SK-N-SH (cell line): ENCODE data around the gene ZNF385A.

ENCODE experiments used
- EP300 ChIP-seq, 2 experiments: IDR thresholded peaks; 2 replicates each; pipeline versions ENCODE4 v1.4.0 to v1.6.1; 2012; ENCODE audit warnings: borderline replicate concordance in 1 of 2, low read depth in 1 of 2, low read length in 1 of 2
- JUND ChIP-seq: IDR thresholded peaks from 2 replicates; pipeline ENCODE4 v1.4.0; 2012
- MXI1 ChIP-seq: IDR thresholded peaks from 2 replicates; pipeline ENCODE4 v1.6.1; 2012; ENCODE audit warnings: mild to moderate bottlenecking, low read depth, low read length, improper control_type of control experiment
- POLR2AphosphoS5 ChIP-seq: IDR thresholded peaks from 2 replicates; pipeline ENCODE4 v1.6.1; 2012; ENCODE audit warnings: low read depth, low read length
- RAD21 ChIP-seq: IDR thresholded peaks from 2 replicates; pipeline ENCODE4 v1.6.1; 2012; ENCODE audit warnings: mild to moderate bottlenecking, low read length
- RCOR1 ChIP-seq: fragments of 150-350 bp; IDR thresholded peaks from 2 replicates; pipeline ENCODE4 v1.6.1; 2017; ENCODE audit warnings: antibody characterized with exemption, low read length
- TAF1 ChIP-seq: IDR thresholded peaks from 2 replicates; pipeline ENCODE4 v1.6.1; 2012; ENCODE audit warnings: low read depth, mild to moderate bottlenecking, low read length, moderate library complexity, borderline replicate concordance
- TEAD4 ChIP-seq: IDR thresholded peaks from 2 replicates; pipeline ENCODE4 v1.4.0; 2012; ENCODE audit warnings: mild to moderate bottlenecking, borderline replicate concordance; ENCODE audit not compliant: insufficient read depth
- YY1 ChIP-seq: IDR thresholded peaks from 2 replicates; pipeline ENCODE4 v1.4.0; 2012; ENCODE audit warnings: low read depth, mild to moderate bottlenecking
- TF ChIP-seq, protein P1 (sequence below): fragments of 200-600 bp; sonication (generic); IDR thresholded peaks from 2 replicates; pipeline ENCODE4 v1.6.1; 2017; ENCODE audit warnings: antibody characterized with exemption, mild to moderate bottlenecking, moderate library complexity
- TF ChIP-seq, protein P2 (sequence below): fragments of 150-350 bp; IDR thresholded peaks from 2 replicates; pipeline ENCODE4 v1.6.1; 2017; ENCODE audit warnings: antibody characterized with exemption, low read length, low read depth, borderline replicate concordance
- TF ChIP-seq, protein P3 (sequence below): IDR thresholded peaks from 2 replicates; pipeline ENCODE4 v1.4.0; 2012; ENCODE audit warnings: low read depth, borderline replicate concordance
- TF ChIP-seq, protein P4 (sequence below): IDR thresholded peaks from 2 replicates; pipeline ENCODE4 v1.6.1; 2012; ENCODE audit warnings: mild to moderate bottlenecking, low read depth, low read length, moderate library complexity
- TF ChIP-seq, protein P5 (sequence below): IDR thresholded peaks from 2 replicates; pipeline ENCODE4; 2012

DNA sequence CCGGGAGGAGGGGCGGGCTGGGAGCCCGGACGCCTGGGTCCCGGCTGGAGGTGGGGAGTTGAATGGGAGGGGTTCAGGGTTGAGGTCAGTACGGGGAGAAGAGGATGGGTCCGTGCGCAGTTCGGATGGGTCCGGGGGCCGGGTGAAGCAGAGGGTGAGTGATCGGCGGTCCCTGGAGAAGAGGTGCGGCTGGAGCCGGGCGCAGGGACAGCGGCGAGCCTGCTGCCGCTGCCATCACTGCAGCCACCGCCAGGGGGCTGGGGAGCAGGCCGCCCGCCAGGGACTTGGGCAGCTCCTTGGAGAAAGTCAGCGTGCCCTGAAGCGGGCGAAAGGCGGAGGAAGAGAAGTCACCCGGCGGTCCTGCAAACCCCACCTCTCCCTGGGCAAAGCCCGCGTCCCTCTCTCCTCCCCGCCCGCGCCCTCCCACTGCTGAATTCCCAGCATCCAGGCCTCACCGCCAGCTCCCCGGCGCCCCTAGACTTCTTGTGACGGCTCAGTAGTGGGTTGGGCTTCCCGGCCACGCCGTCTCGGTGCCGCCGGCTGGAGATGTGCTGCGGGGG is 14.3 kb downstream of the ZNF385A start:
- TF ChIP-seq, protein P1, sequence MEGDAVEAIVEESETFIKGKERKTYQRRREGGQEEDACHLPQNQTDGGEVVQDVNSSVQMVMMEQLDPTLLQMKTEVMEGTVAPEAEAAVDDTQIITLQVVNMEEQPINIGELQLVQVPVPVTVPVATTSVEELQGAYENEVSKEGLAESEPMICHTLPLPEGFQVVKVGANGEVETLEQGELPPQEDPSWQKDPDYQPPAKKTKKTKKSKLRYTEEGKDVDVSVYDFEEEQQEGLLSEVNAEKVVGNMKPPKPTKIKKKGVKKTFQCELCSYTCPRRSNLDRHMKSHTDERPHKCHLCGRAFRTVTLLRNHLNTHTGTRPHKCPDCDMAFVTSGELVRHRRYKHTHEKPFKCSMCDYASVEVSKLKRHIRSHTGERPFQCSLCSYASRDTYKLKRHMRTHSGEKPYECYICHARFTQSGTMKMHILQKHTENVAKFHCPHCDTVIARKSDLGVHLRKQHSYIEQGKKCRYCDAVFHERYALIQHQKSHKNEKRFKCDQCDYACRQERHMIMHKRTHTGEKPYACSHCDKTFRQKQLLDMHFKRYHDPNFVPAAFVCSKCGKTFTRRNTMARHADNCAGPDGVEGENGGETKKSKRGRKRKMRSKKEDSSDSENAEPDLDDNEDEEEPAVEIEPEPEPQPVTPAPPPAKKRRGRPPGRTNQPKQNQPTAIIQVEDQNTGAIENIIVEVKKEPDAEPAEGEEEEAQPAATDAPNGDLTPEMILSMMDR: peak; percentile 81
- no peak for TF ChIP-seq EP300 (IDR thresholded peaks at IDR 0.05; ENCODE audit: borderline replicate concordance in 1 of 2, low read depth in 1 of 2, low read length in 1 of 2)
- TF ChIP-seq JUND: no peak
- TF ChIP-seq TAF1: no peak
- no peak for TF ChIP-seq RCOR1
- TF ChIP-seq, protein P2, sequence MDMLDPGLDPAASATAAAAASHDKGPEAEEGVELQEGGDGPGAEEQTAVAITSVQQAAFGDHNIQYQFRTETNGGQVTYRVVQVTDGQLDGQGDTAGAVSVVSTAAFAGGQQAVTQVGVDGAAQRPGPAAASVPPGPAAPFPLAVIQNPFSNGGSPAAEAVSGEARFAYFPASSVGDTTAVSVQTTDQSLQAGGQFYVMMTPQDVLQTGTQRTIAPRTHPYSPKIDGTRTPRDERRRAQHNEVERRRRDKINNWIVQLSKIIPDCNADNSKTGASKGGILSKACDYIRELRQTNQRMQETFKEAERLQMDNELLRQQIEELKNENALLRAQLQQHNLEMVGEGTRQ: no peak
- no peak for TF ChIP-seq TEAD4
- TF ChIP-seq, protein P3, sequence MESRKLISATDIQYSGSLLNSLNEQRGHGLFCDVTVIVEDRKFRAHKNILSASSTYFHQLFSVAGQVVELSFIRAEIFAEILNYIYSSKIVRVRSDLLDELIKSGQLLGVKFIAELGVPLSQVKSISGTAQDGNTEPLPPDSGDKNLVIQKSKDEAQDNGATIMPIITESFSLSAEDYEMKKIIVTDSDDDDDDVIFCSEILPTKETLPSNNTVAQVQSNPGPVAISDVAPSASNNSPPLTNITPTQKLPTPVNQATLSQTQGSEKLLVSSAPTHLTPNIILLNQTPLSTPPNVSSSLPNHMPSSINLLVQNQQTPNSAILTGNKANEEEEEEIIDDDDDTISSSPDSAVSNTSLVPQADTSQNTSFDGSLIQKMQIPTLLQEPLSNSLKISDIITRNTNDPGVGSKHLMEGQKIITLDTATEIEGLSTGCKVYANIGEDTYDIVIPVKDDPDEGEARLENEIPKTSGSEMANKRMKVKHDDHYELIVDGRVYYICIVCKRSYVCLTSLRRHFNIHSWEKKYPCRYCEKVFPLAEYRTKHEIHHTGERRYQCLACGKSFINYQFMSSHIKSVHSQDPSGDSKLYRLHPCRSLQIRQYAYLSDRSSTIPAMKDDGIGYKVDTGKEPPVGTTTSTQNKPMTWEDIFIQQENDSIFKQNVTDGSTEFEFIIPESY: no peak
- TF ChIP-seq RAD21: peak; percentile 53
- TF ChIP-seq, protein P4, sequence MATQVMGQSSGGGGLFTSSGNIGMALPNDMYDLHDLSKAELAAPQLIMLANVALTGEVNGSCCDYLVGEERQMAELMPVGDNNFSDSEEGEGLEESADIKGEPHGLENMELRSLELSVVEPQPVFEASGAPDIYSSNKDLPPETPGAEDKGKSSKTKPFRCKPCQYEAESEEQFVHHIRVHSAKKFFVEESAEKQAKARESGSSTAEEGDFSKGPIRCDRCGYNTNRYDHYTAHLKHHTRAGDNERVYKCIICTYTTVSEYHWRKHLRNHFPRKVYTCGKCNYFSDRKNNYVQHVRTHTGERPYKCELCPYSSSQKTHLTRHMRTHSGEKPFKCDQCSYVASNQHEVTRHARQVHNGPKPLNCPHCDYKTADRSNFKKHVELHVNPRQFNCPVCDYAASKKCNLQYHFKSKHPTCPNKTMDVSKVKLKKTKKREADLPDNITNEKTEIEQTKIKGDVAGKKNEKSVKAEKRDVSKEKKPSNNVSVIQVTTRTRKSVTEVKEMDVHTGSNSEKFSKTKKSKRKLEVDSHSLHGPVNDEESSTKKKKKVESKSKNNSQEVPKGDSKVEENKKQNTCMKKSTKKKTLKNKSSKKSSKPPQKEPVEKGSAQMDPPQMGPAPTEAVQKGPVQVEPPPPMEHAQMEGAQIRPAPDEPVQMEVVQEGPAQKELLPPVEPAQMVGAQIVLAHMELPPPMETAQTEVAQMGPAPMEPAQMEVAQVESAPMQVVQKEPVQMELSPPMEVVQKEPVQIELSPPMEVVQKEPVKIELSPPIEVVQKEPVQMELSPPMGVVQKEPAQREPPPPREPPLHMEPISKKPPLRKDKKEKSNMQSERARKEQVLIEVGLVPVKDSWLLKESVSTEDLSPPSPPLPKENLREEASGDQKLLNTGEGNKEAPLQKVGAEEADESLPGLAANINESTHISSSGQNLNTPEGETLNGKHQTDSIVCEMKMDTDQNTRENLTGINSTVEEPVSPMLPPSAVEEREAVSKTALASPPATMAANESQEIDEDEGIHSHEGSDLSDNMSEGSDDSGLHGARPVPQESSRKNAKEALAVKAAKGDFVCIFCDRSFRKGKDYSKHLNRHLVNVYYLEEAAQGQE: no peak
- TF ChIP-seq POLR2AphosphoS5: no peak
- TF ChIP-seq MXI1: 0 out of 2 replicates have a peak, but pooled peaks have one; percentile 33
- TF ChIP-seq, protein P5, sequence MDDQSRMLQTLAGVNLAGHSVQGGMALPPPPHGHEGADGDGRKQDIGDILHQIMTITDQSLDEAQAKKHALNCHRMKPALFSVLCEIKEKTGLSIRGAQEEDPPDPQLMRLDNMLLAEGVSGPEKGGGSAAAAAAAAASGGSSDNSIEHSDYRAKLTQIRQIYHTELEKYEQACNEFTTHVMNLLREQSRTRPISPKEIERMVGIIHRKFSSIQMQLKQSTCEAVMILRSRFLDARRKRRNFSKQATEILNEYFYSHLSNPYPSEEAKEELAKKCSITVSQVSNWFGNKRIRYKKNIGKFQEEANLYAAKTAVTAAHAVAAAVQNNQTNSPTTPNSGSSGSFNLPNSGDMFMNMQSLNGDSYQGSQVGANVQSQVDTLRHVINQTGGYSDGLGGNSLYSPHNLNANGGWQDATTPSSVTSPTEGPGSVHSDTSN: no peak
- no peak for TF ChIP-seq YY1
